Hepatocyte (in vitro differentiated cells): ENCODE data around the gene KCNMB1. TPM values are rescaled to one million over a fixed set of nuclear protein-coding genes. Genes with fewer than 3 reads are reported as not detected.

Experiments
- DNase-seq: peaks from one replicate; pipeline ENCODE4 v3.0.0-alpha.2; 2016; ENCODE audit warnings: low spot score
- H2AFZ ChIP-seq: fragments of 200-600 bp; sonication (generic); 2 replicates; pipeline ENCODE4 v1.6.0; 2016; ENCODE audit warnings: antibody characterized with exemption, mild to moderate bottlenecking
- H3K27ac ChIP-seq: fragments of 200-600 bp; sonication (generic); 2 replicates; pipeline ENCODE4 v1.5.1; 2016; ENCODE audit warnings: mild to moderate bottlenecking
- H3K27me3 ChIP-seq: fragments of 200-600 bp; sonication (generic); 2 replicates; pipeline ENCODE4 v1.6.1; 2016
- H3K36me3 ChIP-seq: fragments of 200-600 bp; sonication (generic); replicated peaks from 2 replicates; pipeline ENCODE4 v1.5.1; 2016; ENCODE audit warnings: low read depth; ENCODE audit not compliant: insufficient read depth
- H3K4me1 ChIP-seq: fragments of 200-600 bp; sonication (generic); 2 replicates; pipeline ENCODE4 v1.5.1; 2016; ENCODE audit warnings: mild to moderate bottlenecking, moderate library complexity; ENCODE audit not compliant: insufficient read depth
- H3K4me2 ChIP-seq: fragments of 200-600 bp; sonication (generic); 2 replicates; pipeline ENCODE4 v1.6.0; 2016
- H3K4me3 ChIP-seq: fragments of 200-600 bp; sonication (generic); 2 replicates; pipeline ENCODE4 v1.5.1; 2016; ENCODE audit warnings: mild to moderate bottlenecking
- H3K79me2 ChIP-seq: fragments of 200-600 bp; sonication (generic); 2 replicates; pipeline ENCODE4 v1.6.0; 2017; ENCODE audit warnings: mild to moderate bottlenecking
- H3K9me2 ChIP-seq: fragments of 200-600 bp; sonication (generic); replicated peaks from 2 replicates; pipeline ENCODE4 v1.6.0; 2017; ENCODE audit warnings: mild to moderate bottlenecking; ENCODE audit not compliant: insufficient read depth
- H3K9me3 ChIP-seq: fragments of 200-600 bp; sonication (generic); 2 replicates; pipeline ENCODE4 v1.5.1; 2016; ENCODE audit warnings: low read depth, mild to moderate bottlenecking
- H4K20me1 ChIP-seq: fragments of 200-600 bp; sonication (generic); 2 replicates; pipeline ENCODE4 v1.6.0; 2016; ENCODE audit warnings: mild to moderate bottlenecking; ENCODE audit not compliant: insufficient read depth, poor library complexity, severe bottlenecking
- EZH2 ChIP-seq: fragments of 200-600 bp; sonication (generic); IDR thresholded peaks from 2 replicates; pipeline ENCODE4 v1.6.1; 2016; ENCODE audit warnings: antibody characterized with exemption, mild to moderate bottlenecking, borderline replicate concordance
- EZH2phosphoT487 ChIP-seq: fragments of 200-600 bp; sonication (generic); IDR thresholded peaks from one replicate; pipeline ENCODE4 v1.6.1; 2018; ENCODE audit warnings: antibody characterized with exemption, mild to moderate bottlenecking, low read depth, moderate library complexity; ENCODE audit not compliant: unreplicated experiment, severe bottlenecking
- WGBS: methylation state at CpG from one replicate; pipeline ENCODE4 v1.1.6; 2016; ENCODE audit warnings: low lambda C conversion rate; ENCODE audit errors: missing lambda C conversion rate; 5-methylcytosine and 5-hydroxymethylcytosine counted together
- polyA plus RNA-seq: library from polyadenylated mRNA; unstranded; fragments of >200 nt; fragmentation: Nextera tagmentation; extraction: Ambion mirVana; gene quantifications from 2 replicates; pipeline ENCODE4 v1.2.1, GENCODE V29; 2016
- total RNA-seq: library from RNA; depleted of rRNA; stranded (reverse); fragments of >200 nt; gene quantifications from 2 replicates; pipeline ENCODE4 v1.2.3, GENCODE V29; 2014
- TF ChIP-seq, protein P1 (sequence below): fragments of 200-600 bp; sonication (generic); IDR thresholded peaks from 2 replicates; pipeline ENCODE4 v1.5.1; 2016; ENCODE audit warnings: antibody characterized with exemption, mild to moderate bottlenecking; ENCODE audit not compliant: poor library complexity

The KCNMB1 gene
- total and polyA plus RNA-seq, 2 experiments from 2014 or later = 0.07 to 0.19 TPM

DNA sequence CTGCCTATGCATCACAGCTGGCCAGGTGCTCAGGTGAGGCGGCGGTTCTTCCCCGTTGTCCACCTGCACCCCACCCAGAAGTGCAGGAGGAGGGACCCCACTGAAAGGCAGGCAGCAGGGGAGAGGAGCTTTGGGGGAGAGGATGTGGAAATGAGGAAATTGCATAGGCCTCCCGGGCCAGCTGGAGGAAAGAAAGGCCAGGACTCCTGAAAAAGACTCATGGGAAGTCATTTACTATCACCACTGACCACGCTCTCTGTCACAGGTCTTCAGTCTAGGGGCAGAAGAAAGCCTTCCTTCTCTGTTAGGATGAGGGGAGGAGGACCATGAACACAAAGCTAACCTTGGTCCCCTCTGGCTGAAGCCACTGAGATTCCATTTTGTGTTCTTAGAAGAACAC, 28.1 kb downstream of the KCNMB1 start:
- H4K20me1 ChIP-seq = no peaks in the 10 kb centered on the region
- WGBS = 94% methylated on average over 5 of the region's 5 CpGs
- H3K79me2 ChIP-seq = no peaks in the 10 kb centered on the region
- TF ChIP-seq EZH2 (no peak), EZH2phosphoT487 (no peak)
- TF ChIP-seq, protein P1, sequence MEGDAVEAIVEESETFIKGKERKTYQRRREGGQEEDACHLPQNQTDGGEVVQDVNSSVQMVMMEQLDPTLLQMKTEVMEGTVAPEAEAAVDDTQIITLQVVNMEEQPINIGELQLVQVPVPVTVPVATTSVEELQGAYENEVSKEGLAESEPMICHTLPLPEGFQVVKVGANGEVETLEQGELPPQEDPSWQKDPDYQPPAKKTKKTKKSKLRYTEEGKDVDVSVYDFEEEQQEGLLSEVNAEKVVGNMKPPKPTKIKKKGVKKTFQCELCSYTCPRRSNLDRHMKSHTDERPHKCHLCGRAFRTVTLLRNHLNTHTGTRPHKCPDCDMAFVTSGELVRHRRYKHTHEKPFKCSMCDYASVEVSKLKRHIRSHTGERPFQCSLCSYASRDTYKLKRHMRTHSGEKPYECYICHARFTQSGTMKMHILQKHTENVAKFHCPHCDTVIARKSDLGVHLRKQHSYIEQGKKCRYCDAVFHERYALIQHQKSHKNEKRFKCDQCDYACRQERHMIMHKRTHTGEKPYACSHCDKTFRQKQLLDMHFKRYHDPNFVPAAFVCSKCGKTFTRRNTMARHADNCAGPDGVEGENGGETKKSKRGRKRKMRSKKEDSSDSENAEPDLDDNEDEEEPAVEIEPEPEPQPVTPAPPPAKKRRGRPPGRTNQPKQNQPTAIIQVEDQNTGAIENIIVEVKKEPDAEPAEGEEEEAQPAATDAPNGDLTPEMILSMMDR = no peak
- H2AFZ ChIP-seq = no peak overlapping the region
- no peaks in the 10 kb centered on the region for H3K9me2 ChIP-seq
- no peak overlapping the region for H3K27ac ChIP-seq
- no peak for DNase-seq
- no peaks in the 10 kb centered on the region for H3K36me3 ChIP-seq
- no peaks in the 10 kb centered on the region for H3K9me3 ChIP-seq
- H3K27me3 ChIP-seq = no peaks in the 10 kb centered on the region
- no peak overlapping the region for H3K4me3 ChIP-seq
- no peak overlapping the region for H3K4me2 ChIP-seq
- peaks cover 6% of the 10 kb centered on the region for H3K4me1 ChIP-seq

DNA sequence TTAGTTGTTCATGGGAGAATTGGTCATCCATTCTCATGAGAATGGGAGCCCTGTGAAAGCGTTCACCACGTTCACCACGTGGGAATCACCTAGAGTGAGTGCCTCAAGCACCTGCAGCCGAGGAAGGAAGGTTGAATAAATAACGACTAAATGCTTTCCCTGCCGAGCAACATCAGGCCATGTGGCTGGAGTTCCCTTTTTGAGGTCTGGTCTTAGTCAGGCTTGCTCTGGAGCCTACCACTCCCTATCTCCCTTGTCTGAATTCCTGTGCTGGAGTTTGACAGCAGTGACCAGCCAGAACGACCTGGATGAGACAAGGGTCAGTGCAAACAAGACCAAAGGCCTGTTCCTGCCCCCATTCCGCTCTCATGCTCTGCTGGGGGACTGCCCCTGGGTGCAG, 28.5 kb downstream of the KCNMB1 start:
- Histone ChIP-seq H3K27me3 (no peaks in the 10 kb centered on the region), H3K79me2 (no peaks in the 10 kb centered on the region), H3K27ac (no peak overlapping the region), H3K9me3 (no peaks in the 10 kb centered on the region), H3K4me2 (no peak overlapping the region), H3K4me1 (peaks cover 7% of the 10 kb centered on the region), H3K36me3 (no peaks in the 10 kb centered on the region), H3K9me2 (no peaks in the 10 kb centered on the region), H2AFZ (no peak overlapping the region), H4K20me1 (no peaks in the 10 kb centered on the region), H3K4me3 (no peak overlapping the region)
- no peak for TF ChIP-seq EZH2phosphoT487
- TF ChIP-seq EZH2 = no peak
- TF ChIP-seq, protein P1 = no peak
- WGBS = 53% methylated on average over 8 of the region's 8 CpGs
- no peak for DNase-seq

DNA sequence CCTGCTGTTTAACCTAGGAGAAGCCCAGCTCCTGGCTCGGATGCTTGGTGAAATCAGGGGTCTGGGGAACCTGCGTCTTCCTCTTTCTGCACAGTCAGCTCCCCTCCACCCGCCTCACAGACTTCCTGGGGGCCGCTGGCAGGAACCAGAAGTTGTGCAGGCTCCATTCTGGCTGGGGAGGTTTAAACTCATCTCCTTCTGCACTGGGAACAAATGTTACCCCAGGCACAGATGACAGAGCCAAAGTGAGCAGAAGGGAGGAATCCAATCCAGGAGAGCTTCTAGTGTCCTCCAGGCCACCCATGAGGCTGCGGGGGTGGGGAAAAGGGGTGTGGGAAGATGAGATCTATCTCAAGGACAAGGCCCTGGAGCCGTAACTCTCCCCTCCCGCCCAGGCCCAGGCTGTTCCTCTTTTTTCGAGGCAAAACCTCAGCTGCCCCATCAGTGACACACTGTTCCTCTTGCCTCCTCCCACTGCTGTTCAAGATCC, 31.2 kb downstream of the KCNMB1 start:
- Histone ChIP-seq H3K27me3 (peaks cover 12% of the 10 kb centered on the region), H3K4me1 (peaks cover 11% of the 10 kb centered on the region), H3K36me3 (no peaks in the 10 kb centered on the region), H3K4me3 (no peak overlapping the region), H3K27ac (no peak overlapping the region), H3K9me2 (no peaks in the 10 kb centered on the region), H2AFZ (no peak overlapping the region), H3K4me2 (no peak overlapping the region), H3K79me2 (no peaks in the 10 kb centered on the region), H3K9me3 (no peaks in the 10 kb centered on the region), H4K20me1 (no peaks in the 10 kb centered on the region)
- WGBS = 71% methylated on average over 8 of the region's 8 CpGs
- TF ChIP-seq, protein P1 = no peak
- TF ChIP-seq EZH2 = no peak
- TF ChIP-seq EZH2phosphoT487 = no peak
- no peak for DNase-seq
